HL-60 (cell line): ENCODE data around the gene EEF2KMT.

Source experiments
- CTCF ChIP-seq: IDR thresholded peaks from one replicate; pipeline ENCODE4 v1.5.1; 2011; ENCODE audit warnings: low read length, control low read depth, inconsistent platforms; ENCODE audit not compliant: insufficient read depth
- POLR2AphosphoS5 ChIP-seq: IDR thresholded peaks from 2 replicates; pipeline ENCODE4 v1.6.1; 2012; ENCODE audit warnings: low read depth
- REST ChIP-seq: IDR thresholded peaks from 2 replicates; pipeline ENCODE4 v1.6.1; 2012; ENCODE audit warnings: low read depth; ENCODE audit not compliant: insufficient replicate concordance

DNA sequence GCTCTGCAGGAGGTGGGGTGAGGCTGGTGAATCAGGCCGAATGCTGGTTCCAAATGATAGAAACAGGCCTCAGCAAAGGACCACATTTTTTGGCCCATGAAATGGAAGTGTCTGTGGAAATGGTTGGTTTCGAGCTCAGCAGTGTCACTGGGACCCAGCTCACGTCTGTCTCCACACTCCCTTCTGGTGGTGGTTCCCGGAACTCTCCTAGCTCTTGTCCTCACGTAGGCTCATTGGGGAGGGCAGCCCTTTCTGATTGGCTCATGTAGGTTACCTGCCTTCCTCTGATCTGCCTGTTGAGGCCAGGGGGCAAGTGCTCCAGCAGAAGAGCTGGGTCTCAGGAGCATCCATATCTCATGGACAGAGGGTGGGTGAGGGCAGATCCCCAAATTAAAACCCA is 22.0 kb downstream of the EEF2KMT start:
- TF ChIP-seq CTCF (no peak), POLR2AphosphoS5 (no peak), REST (no peak)
